ENCODE data around the gene FGF1.

FGF1 gene

GRCh38 chr5:142685418-142686209 is at the start of gene FGF1:
Gene FGF1 (minus strand): TSS chr5:142686090. CDS start chr5:142614127, 71,963 bp downstream.
- no peak for TF ChIP-seq CTCF (IDR thresholded peaks at IDR 0.05; ENCODE audit: control insufficient read depth, extremely low read depth, insufficient read depth)
- no peak for DNase-seq (ENCODE audit: low read depth)

GRCh38 chr5:142727735-142728047 is 41.8 kb upstream of the FGF1 start:
- H3K4me3 ChIP-seq (ENCODE audit: low read depth, low read length), result no peak overlapping the region
- no peak for DNase-seq (ENCODE audit: low read depth)
- no peak for TF ChIP-seq CTCF (IDR thresholded peaks at IDR 0.05; ENCODE audit: control insufficient read depth, extremely low read depth, insufficient read depth)

More at GRCh38 chr5:142685418-142686209, at the start of gene FGF1:
- no peak within 1 kb of the TSS for H3K4me3 ChIP-seq (ENCODE audit: low read depth, low read length)

- DNase-seq (ENCODE audit: low read depth), result no peak
- no peak overlapping the region for H3K4me3 ChIP-seq (ENCODE audit: low read depth, low read length)
- TF ChIP-seq CTCF (IDR thresholded peaks at IDR 0.05; ENCODE audit: control insufficient read depth, extremely low read depth, insufficient read depth), result no peak
These were observed 40.4 kb upstream of the FGF1 start for GRCh38 chr5:142726188-142726731.

- no peak overlapping the region for H3K4me3 ChIP-seq (ENCODE audit: low read depth, low read length)
- no peak for DNase-seq (ENCODE audit: low read depth)
- no peak for TF ChIP-seq CTCF (IDR thresholded peaks at IDR 0.05; ENCODE audit: control insufficient read depth, extremely low read depth, insufficient read depth)
These were observed 39.6 kb upstream of the FGF1 start for GRCh38 chr5:142725231-142726187.

- no peak for DNase-seq (ENCODE audit: low read depth)
- TF ChIP-seq CTCF (IDR thresholded peaks at IDR 0.05; ENCODE audit: control insufficient read depth, extremely low read depth, insufficient read depth), result no peak
- no peak overlapping the region for H3K4me3 ChIP-seq (ENCODE audit: low read depth, low read length)
These were observed 38.9 kb upstream of the FGF1 start for GRCh38 chr5:142724821-142725220.

- H3K4me3 ChIP-seq (ENCODE audit: low read depth, low read length), result no peak overlapping the region
- no peak for TF ChIP-seq CTCF (IDR thresholded peaks at IDR 0.05; ENCODE audit: control insufficient read depth, extremely low read depth, insufficient read depth)
These were observed 37.0 kb upstream of the FGF1 start for GRCh38 chr5:142722896-142723295.

More at GRCh38 chr5:142722896-142723295, 37.0 kb upstream of the FGF1 start:
- DNase-seq (ENCODE audit: low read depth), result no peak
